Inflammatory macrophage treated with lipopolysaccharide for 1 hour (primary cell): Measurements from ENCODE around the gene ZNF568.
A peak's percentile ranks its signal among the peaks of the same experiment; 100 is the strongest.

Experiments
- DNase-seq, 2 donors: peaks; one replicate each; pipeline ENCODE4 v3.0.0-alpha.2; 2020 to 2022

ZNF568 gene

GRCh38 chr19:37007587-37008220 lies 91.6 kb downstream of the ZNF568 start:
- DNase-seq: peak; percentile 14 to 43

GRCh38 chr19:37009871-37010270 lies 93.7 kb downstream of the ZNF568 start:
- no peak for DNase-seq

- DNase-seq: no peak
These were observed 96.1 kb downstream of the ZNF568 start for GRCh38 chr19:37012093-37012745.

GRCh38 chr19:37014456-37014855 lies 98.3 kb downstream of the ZNF568 start:
- no peak for DNase-seq

GRCh38 chr19:37045140-37045539 lies 129.0 kb downstream of the ZNF568 start:
- DNase-seq: no peak
